HG03108 (cell line): ENCODE results near the gene SLC8A1.

ENCODE experiments used
- ATAC-seq: cut with Tn5 transposase; IDR thresholded peaks from one replicate; pipeline ENCODE4 v1.9.1; 2021; ENCODE audit warnings: moderate library complexity; ENCODE audit not compliant: unreplicated experiment

SLC8A1 gene

GRCh38 chr2:40123746-40124145 lies 328.1 kb downstream of the SLC8A1 start:
- no peak for ATAC-seq

- no peak for ATAC-seq
Observed at GRCh38 chr2:40123326-40123725, 328.6 kb downstream of the SLC8A1 start.

DNA sequence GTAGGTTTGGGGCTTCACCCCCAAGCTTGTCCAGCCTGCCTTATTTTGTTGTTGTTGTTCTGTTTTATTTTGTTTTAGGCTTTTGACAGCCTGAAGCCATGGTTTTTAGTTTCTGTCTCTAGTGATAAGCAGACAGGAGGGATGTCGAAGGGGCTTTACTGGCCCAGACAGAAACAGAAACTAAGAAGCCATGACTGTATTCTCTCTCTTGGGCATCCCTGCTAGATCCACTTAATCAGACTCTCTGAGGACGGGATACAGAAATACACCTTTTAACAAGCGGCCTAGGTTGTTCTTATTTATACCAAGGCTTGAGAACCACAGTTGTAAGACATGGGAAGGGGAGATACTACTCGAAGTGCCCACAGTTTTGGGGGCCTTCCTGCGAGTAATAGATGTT lies 330.9 kb downstream of the SLC8A1 start:
- no peak for ATAC-seq

GRCh38 chr2:40120026-40120425 lies 331.9 kb downstream of the SLC8A1 start:
- ATAC-seq, result no peak

GRCh38 chr2:40118622-40119021 lies 333.3 kb downstream of the SLC8A1 start:
- no peak for ATAC-seq

DNA sequence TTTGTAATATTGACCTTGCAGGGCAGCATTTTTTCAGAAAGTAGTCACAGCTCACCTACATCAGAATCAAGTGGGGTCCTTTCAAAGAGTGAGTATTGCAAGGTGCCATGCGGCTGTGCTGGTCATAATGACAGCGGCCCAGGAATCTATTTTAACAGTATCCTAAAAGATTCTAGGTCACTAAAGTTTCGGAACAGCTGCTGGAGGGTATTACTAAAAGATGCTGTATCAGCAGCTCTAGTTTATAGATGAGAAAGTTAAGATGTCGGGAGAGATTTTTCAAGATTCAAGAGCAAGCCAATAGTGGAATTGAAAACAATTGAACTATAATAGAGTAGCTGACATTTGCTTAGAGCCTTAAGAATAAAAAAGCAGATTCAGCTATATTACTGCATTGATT lies 336.0 kb downstream of the SLC8A1 start:
- no peak for ATAC-seq

DNA sequence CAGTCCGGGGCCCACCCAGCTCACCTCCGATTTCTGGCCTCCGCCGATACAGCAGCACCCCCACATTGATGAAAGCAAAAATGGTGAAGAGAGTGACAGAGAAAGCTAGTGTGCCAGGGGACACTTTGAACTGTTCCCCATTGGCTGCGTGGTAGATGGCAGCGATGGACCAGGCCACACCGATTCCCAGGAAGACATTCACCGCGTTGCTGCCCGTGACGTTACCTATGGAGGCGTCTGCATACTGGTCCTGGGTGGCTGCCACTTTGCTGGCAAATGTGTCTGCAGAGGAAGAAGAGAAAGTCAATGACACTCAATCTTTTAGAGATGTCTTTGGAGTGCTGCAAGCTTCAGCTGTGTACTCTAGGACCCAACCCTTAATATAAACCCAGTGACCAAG lies 336.5 kb downstream of the SLC8A1 start:
- no peak for ATAC-seq

- ATAC-seq, result no peak
Observed at GRCh38 chr2:40113997-40114396, 337.9 kb downstream of the SLC8A1 start.

- no peak for ATAC-seq
Observed at GRCh38 chr2:40113272-40113968, 338.5 kb downstream of the SLC8A1 start.

GRCh38 chr2:40109381-40109780 lies 342.5 kb downstream of the SLC8A1 start:
- no peak for ATAC-seq

DNA sequence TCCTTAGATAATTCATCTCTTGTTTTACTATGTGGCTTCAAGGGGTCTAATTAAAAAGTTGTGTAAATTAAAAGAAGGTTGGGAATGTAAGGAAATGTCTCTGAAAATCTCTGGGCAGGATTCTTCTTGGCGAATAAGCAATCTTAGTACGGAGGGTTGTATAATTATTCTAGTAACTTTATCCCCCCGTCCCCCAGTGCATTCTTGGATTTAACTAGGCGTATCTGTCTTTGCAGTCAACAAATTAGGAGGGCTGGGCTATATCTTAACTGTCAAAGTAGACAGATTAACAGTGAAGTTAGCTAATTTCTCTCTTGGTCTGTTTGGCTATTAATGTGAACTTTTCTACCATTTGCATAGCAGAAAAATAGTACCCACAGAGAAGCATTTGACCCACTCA lies 343.0 kb downstream of the SLC8A1 start:
- ATAC-seq, result no peak

DNA sequence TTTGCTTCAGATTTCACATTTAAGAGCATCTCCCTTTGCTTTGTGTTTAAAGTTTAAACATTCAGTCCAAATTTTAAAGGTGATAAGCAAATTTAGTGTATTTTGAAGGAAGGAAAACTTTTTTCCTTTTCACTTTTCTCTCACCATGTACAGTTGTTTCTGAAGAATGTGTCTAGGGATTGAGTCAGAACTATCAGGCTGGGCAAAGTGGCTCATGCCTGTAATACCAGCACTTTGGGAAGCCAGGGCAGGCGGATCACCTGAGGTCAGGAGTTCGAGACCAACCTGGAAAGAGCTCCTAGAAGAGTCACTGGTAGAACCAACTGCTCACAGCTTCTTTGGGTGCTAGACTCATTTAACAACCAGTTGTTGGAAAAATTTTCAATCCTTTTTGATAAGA lies 345.8 kb downstream of the SLC8A1 start:
- no peak for ATAC-seq

DNA sequence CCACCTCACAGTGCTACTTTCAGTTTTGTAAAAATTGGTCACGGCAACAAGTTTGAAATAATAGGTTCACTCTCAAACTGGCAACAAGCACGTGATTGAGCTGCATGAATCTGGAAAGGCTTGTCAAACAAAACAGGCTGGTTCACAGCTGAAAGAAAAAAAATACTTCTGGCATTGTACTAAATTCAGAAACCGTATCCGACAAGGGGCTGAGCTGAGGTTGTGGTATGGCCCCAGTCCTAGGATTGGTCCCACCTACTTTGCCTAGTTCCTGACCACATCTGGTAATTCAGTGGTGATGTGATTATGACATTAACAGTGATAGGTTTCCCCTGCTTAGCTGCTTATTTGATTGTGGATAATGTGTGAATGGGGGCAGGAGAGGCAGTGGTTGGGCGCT lies 346.3 kb downstream of the SLC8A1 start:
- ATAC-seq, result no peak

DNA sequence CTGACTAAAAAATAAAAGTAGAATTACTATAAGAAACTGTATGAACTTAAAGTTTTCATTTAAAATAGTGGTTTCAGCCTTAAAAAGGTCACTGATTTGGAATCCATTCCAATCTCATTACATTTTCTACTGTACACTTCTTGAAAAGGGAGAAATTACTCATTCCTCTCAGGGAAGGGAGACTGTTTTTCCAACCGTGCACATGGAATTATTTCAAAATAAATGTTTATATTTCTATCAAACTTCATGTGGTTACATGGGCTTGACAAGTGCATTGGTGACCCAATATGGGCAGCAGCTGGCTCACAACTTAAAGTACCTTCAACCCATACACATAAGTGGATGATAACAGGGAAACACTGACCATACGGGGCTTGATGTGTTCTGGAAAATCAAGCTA lies 348.3 kb downstream of the SLC8A1 start:
- ATAC-seq, result no peak

DNA sequence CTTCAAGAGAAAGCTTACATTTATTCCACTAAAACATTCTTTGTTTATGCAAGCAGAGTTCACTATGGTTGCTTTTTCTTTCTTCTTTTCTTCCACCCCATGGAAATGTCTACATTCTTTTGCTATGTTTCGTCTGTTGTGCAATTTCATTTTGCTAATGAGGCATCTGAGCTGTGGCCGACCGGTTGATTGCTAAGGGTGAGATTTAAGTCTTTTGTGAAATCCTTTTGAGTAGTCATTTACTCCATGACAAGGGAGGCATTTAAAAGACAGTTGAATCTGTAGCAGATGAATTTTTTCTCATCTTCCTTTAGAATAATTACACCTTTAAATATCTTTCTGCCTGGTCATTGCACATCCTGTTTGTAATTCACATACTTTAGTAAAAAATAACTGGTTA lies 348.7 kb downstream of the SLC8A1 start:
- no peak for ATAC-seq

- ATAC-seq, result no peak
Observed at GRCh38 chr2:40102447-40102846, 349.4 kb downstream of the SLC8A1 start.

DNA sequence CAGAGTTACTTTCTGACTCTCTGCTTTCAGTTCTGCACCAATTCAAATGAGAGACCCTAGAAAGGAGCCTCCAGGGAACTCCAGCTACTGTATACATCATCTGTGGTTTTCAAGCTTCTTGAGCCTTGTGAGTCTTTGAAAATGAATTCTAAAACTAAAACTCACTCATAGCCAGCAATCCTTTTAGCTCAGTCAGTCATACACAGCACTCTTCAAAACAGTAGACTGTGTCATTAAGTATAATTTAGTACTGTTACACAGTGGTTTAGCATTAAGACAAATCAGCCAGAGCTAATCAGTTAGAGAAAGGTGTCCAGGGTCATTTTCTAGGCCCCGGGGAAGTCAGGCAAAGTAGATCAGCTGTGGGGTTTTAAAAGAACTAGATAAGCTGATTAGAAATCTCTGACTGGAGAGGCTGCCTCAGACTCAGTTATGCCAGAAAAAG lies 350.7 kb downstream of the SLC8A1 start:
- peak; percentile 75 for ATAC-seq

DNA sequence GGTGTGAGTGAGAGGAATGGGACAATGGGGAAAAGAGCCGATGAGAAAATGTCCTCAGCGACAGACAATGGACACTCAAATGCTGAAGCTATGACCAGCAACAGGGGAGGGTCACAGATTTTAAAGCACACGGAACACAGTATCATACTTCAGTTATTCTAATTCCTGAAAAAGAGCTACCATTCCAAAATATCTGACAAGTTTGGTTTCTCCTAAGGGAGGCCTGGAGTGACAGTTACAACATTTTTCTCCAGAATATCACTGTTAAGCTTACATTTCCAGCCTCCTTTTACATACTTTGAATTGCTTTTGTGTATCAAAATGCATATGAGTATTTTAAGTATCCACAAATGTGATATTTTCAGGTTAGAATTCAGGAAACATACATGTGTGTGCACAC lies 351.2 kb downstream of the SLC8A1 start:
- ATAC-seq, result no peak

GRCh38 chr2:40098786-40099470 lies 353.0 kb downstream of the SLC8A1 start:
- ATAC-seq, result no peak

GRCh38 chr2:40097691-40098385 lies 354.1 kb downstream of the SLC8A1 start:
- no peak for ATAC-seq

DNA sequence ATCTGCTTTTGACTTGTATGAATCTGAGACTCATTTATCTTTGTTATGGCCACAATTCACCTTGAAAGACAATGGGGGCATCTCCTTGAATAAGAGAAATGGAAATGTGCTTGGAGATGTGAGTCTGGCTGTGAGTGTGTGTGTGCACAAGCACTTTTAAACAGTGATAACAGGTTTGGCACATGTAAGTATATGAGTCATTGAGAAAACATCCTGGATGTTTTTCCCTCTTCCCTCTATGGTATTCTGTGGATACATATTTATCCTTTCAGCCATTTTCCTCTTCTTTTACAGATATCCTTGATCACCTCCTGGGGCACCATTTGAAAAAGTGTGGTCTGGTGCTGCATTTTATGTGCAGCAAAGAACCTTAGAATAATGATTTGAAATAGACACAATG lies 355.5 kb downstream of the SLC8A1 start:
- ATAC-seq, result no peak

DNA sequence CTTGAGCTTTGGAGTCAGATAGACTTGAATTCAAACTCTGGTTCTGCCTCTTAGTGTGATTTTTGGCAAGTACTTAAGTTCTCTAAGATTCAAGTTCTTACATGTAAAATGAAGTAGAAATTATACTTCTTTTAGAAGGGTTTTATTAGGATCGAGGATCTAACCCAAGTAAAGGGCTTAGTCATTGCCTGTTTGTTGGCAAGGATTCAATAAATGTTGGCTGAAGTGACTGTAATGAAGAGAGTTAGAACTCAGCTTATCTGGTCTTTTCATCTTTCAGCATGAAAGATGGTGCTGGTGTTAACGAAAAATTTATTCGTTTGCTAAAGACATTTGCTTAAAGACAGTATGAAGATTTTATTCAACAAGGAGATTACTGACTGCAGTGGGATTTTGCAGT lies 356.9 kb downstream of the SLC8A1 start:
- ATAC-seq, result no peak
